ENCODE results near the gene DACT2. TPM values are rescaled to one million over a fixed set of nuclear protein-coding genes. Genes with fewer than 3 reads are reported as not detected.

The DACT2 gene
- total RNA-seq, 1 experiment from 2014 or later, result 21.1 TPM

DNA sequence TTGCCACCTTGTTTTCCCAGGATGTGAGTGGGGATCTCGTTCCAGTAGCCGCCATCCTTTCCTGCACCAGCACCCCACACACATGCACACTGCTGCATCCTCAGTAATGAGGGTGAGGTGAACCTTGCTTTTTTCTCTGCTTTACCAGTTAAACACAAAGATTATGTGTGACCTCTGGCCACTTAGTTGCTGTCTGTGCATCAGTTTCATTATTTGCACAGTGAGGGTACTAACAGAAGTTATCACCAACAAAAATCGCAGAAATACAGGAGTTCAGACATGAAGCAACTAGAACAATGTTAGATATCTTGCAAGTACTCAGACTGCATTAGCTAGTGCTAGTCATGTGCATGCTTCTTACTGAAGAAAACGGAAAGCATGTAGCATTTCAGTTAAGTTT is 17.4 kb upstream of the DACT2 start:
- Histone ChIP-seq H3K9me3 (no peaks in the 10 kb centered on the region), H3K27me3 (replicated peaks; ENCODE audit: control insufficient read depth, insufficient read depth, low read length) (no peaks in the 10 kb centered on the region), H3K4me3 (ENCODE audit: low read depth, low read length) (no peak overlapping the region), H3K36me3 (ENCODE audit: control insufficient read depth, insufficient read depth, low read length) (no peaks in the 10 kb centered on the region), H3K4me1 (peaks cover 22% of the 10 kb centered on the region)
- Mint-ChIP-seq H3K27ac (ENCODE audit: unreplicated experiment) (no peak overlapping the region), H3K4me3 (ENCODE audit: unreplicated experiment) (no peak overlapping the region), H3K9me3 (ENCODE audit: unreplicated experiment) (no peaks in the 10 kb centered on the region), H3K36me3 (ENCODE audit: insufficient read depth, unreplicated experiment) (no peaks in the 10 kb centered on the region), H3K4me1 (ENCODE audit: low read depth, unreplicated experiment) (peaks cover 26% of the 10 kb centered on the region), H3K27me3 (ENCODE audit: insufficient read depth, unreplicated experiment) (no peaks in the 10 kb centered on the region)
- POLR2A ChIA-PET, result no interaction called here
- no TSS peak for BruUV-seq (replicated peaks)
- CTCF ChIA-PET, result interaction anchor here (1.1 kb wide), 1 partner anchor 11 kb away, joined by 3 read pairs; no protein-coding TSS in a partner anchor
- TF ChIP-seq, protein P1, sequence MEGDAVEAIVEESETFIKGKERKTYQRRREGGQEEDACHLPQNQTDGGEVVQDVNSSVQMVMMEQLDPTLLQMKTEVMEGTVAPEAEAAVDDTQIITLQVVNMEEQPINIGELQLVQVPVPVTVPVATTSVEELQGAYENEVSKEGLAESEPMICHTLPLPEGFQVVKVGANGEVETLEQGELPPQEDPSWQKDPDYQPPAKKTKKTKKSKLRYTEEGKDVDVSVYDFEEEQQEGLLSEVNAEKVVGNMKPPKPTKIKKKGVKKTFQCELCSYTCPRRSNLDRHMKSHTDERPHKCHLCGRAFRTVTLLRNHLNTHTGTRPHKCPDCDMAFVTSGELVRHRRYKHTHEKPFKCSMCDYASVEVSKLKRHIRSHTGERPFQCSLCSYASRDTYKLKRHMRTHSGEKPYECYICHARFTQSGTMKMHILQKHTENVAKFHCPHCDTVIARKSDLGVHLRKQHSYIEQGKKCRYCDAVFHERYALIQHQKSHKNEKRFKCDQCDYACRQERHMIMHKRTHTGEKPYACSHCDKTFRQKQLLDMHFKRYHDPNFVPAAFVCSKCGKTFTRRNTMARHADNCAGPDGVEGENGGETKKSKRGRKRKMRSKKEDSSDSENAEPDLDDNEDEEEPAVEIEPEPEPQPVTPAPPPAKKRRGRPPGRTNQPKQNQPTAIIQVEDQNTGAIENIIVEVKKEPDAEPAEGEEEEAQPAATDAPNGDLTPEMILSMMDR (IDR thresholded peaks at IDR 0.05; ENCODE audit: insufficient read depth in 1 of 2, low read depth in 1 of 2, low read length in 1 of 2, severe bottlenecking in 1 of 2, unreplicated experiment in 1 of 2), result no peak
- intact Hi-C loops (cut with micrococcal nuclease; ENCODE audit: unreplicated experiment), result no loop called here
- no peak for DNase-seq

DNA sequence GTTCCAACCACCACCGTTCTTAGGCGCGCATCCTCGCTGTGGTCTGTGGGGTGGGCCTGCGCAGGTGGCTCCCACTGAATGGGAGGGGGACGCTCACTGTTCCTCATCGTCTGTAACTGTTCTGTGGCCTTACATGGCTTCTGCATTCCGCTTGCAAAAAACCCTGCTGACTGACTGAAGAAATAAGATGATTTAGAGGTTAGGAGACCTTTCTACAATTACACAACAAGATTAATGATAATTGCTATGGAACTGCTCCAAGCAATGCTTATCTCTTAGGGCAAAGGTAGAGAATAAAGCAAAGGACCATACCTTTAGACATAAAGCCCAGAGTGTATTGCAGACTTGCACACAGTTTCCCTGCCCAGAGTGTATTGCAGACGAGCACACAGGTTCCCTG is 14.4 kb upstream of the DACT2 start:
- CTCF ChIA-PET, result no interaction called here
- H3K4me3 ChIP-seq (ENCODE audit: low read depth, low read length), result no peak overlapping the region
- intact Hi-C loops (cut with micrococcal nuclease; ENCODE audit: unreplicated experiment), result no loop called here
- TF ChIP-seq, protein P1 (IDR thresholded peaks at IDR 0.05; ENCODE audit: insufficient read depth in 1 of 2, low read depth in 1 of 2, low read length in 1 of 2, severe bottlenecking in 1 of 2, unreplicated experiment in 1 of 2), result no peak
- Mint-ChIP-seq H3K9me3 (ENCODE audit: unreplicated experiment) (no peaks in the 10 kb centered on the region), H3K4me1 (ENCODE audit: low read depth, unreplicated experiment) (peaks cover 26% of the 10 kb centered on the region), H3K36me3 (ENCODE audit: insufficient read depth, unreplicated experiment) (peaks cover 5% of the 10 kb centered on the region), H3K27ac (ENCODE audit: unreplicated experiment) (no peak overlapping the region), H3K27me3 (ENCODE audit: insufficient read depth, unreplicated experiment) (no peaks in the 10 kb centered on the region), H3K4me3 (ENCODE audit: unreplicated experiment) (no peak overlapping the region)
- no TSS peak for BruUV-seq (replicated peaks)
- no peak for DNase-seq
- POLR2A ChIA-PET, result no interaction called here
- no peaks in the 10 kb centered on the region for H3K9me3 ChIP-seq
- H3K27me3 ChIP-seq (replicated peaks; ENCODE audit: control insufficient read depth, insufficient read depth, low read length), result no peaks in the 10 kb centered on the region
- H3K36me3 ChIP-seq (ENCODE audit: control insufficient read depth, insufficient read depth, low read length), result no peaks in the 10 kb centered on the region
- peaks cover 22% of the 10 kb centered on the region for H3K4me1 ChIP-seq

DNA sequence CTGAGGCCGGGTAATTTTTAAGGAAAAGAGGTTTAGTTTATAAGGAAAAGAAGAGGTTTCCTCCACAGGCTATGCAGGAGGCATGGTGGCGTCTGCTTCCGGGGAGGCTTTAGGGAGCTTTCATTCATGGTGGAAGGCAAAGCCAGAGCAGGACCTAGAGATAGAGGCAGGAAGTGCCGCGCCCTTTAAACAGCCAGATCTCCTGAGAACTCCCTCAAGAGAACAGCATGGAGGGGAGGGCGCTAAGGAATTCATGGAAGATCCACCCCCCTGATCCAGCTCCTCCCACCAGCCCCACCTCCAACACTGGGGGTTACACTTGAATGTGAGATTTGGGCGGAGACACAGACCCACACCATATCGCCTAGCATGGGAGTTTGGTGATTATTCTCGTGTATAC is 13.9 kb upstream of the DACT2 start:
- H3K9me3 Mint-ChIP-seq (ENCODE audit: unreplicated experiment), result no peaks in the 10 kb centered on the region
- intact Hi-C loops (cut with micrococcal nuclease; ENCODE audit: unreplicated experiment), result no loop called here
- no TSS peak for BruUV-seq (replicated peaks)
- POLR2A ChIA-PET, result no interaction called here
- DNase-seq, result no peak
- peaks cover 26% of the 10 kb centered on the region for H3K4me1 Mint-ChIP-seq (ENCODE audit: low read depth, unreplicated experiment)
- no peak overlapping the region for H3K27ac Mint-ChIP-seq (ENCODE audit: unreplicated experiment)
- H3K4me3 Mint-ChIP-seq (ENCODE audit: unreplicated experiment), result no peak overlapping the region
- Histone ChIP-seq H3K9me3 (no peaks in the 10 kb centered on the region), H3K4me3 (ENCODE audit: low read depth, low read length) (no peak overlapping the region), H3K4me1 (peaks cover 22% of the 10 kb centered on the region), H3K27me3 (replicated peaks; ENCODE audit: control insufficient read depth, insufficient read depth, low read length) (no peaks in the 10 kb centered on the region), H3K36me3 (ENCODE audit: control insufficient read depth, insufficient read depth, low read length) (no peaks in the 10 kb centered on the region)
- TF ChIP-seq, protein P1 (IDR thresholded peaks at IDR 0.05; ENCODE audit: insufficient read depth in 1 of 2, low read depth in 1 of 2, low read length in 1 of 2, severe bottlenecking in 1 of 2, unreplicated experiment in 1 of 2), result no peak
- CTCF ChIA-PET, result no interaction called here
- H3K27me3 Mint-ChIP-seq (ENCODE audit: insufficient read depth, unreplicated experiment), result no peaks in the 10 kb centered on the region
- H3K36me3 Mint-ChIP-seq (ENCODE audit: insufficient read depth, unreplicated experiment), result peaks cover 5% of the 10 kb centered on the region

Measured in Caco-2 (cell line).